ENCODE results near the gene FH.
A peak's percentile ranks its signal among the peaks of the same experiment; 100 is the strongest.

FH gene

DNA sequence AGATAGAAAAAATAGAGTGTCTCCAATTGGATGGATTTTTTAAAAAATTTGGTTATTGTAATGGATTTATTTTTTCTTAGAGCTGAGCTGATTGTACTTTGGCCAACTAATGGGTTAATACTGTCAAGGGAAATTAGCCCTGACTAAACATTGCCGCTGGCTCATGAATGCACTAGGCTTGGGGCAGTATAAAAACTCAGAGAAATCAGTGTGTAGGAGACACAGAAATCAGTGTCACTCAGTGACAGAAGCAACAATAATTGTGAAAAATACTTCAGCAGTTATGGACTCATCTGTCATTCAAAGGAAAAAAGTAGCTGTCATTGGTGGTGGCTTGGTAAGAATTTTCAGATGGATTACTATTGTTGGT lies 12.6 kb upstream of the FH start, which contains the start of gene KMO:
Gene KMO, plus strand, starts transcription at position 217 of the 370 bp plus-strand sequence. Its CDS starts 67 bp downstream, at position 284.
- H4K20me1 ChIP-seq (ENCODE audit: control insufficient read depth, insufficient read depth, low read depth, low read length) = no peaks in the 10 kb centered on the region
- no peaks in the 10 kb centered on the region for H3K27me3 ChIP-seq (ENCODE audit: control insufficient read depth, low read length)
- H3K4me1 ChIP-seq (ENCODE audit: control insufficient read depth, low read length) = peaks cover 57% of the 10 kb centered on the region
- no peaks in the 10 kb centered on the region for H3K9me2 ChIP-seq (replicated peaks; ENCODE audit: control insufficient read depth, low read length)
- TF ChIP-seq EZH2phosphoT487 (IDR thresholded peaks at IDR 0.05; ENCODE audit: borderline replicate concordance, low read length) = no peak
- TF ChIP-seq, protein P1, sequence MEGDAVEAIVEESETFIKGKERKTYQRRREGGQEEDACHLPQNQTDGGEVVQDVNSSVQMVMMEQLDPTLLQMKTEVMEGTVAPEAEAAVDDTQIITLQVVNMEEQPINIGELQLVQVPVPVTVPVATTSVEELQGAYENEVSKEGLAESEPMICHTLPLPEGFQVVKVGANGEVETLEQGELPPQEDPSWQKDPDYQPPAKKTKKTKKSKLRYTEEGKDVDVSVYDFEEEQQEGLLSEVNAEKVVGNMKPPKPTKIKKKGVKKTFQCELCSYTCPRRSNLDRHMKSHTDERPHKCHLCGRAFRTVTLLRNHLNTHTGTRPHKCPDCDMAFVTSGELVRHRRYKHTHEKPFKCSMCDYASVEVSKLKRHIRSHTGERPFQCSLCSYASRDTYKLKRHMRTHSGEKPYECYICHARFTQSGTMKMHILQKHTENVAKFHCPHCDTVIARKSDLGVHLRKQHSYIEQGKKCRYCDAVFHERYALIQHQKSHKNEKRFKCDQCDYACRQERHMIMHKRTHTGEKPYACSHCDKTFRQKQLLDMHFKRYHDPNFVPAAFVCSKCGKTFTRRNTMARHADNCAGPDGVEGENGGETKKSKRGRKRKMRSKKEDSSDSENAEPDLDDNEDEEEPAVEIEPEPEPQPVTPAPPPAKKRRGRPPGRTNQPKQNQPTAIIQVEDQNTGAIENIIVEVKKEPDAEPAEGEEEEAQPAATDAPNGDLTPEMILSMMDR (IDR thresholded peaks at IDR 0.05; ENCODE audit: low read depth, low read length, poor library complexity, severe bottlenecking) = no peak
- peaks cover 4% of the 10 kb centered on the region; the same call in 1 of the 2 replicates for H3K9me3 ChIP-seq (ENCODE audit: control insufficient read depth, insufficient read depth, low read length)
- H3K4me3 ChIP-seq (ENCODE audit: low read length) = peak within 1 kb of the TSS; percentile 87
- H3K4me2 ChIP-seq (ENCODE audit: low read length) = peak within 1 kb of the TSS; percentile 95
- H3K27ac ChIP-seq (ENCODE audit: low read depth, low read length) = peak within 1 kb of the TSS; percentile 98
- peaks cover 39% of the 10 kb centered on the region for H3K79me2 ChIP-seq (ENCODE audit: control insufficient read depth, low read length)
- peaks cover 24% of the 10 kb centered on the region for H3K36me3 ChIP-seq (ENCODE audit: control insufficient read depth, low read length)
- peaks cover 30% of the 10 kb centered on the region for H3F3A ChIP-seq (ENCODE audit: control insufficient read depth, insufficient read depth)

DNA sequence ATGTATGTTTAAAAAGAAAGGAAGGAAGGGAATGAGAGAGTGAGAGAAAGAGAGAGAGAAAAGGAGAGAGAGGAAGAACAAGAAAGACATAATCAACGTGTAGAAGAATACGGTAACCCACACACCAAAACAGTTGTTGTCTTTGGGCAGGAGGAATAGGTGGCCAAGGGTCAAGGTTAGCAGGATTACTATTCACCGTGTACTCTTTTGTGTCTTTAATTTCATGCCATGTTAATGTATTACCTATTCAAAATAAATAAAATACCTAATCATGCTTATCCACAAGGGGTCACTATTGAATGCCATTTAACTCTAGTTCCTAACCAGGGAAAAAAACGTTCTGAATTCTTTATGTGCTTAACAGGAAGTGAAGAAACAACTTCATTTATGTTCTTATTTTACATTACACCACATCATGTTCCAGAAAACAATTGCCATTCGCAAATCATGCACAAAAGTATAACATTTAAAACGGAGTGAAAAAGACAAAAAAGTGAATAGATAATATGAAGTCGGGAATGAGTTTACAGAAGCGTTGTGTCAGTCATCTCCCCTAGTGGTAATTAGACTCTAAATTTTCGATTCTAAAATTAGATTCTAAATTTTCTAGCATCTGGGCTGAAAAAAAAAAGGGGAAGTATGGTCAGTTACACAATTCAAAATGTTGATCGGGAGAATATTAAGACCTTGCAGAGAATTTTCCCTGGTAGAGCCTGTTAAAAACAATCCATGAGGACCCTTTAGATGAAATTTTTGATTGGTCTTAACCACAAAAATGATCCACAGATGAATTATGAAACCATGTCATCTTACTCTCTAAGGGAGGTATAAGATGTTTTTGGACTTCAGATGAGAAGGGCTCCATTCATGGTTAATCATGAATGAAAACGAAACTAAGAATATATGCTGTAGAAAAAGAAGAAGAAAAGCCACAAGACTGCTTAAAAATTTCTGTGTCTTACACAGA lies 11.9 kb upstream of the FH start:
- H3K4me1 ChIP-seq (ENCODE audit: control insufficient read depth, low read length) = peaks cover 57% of the 10 kb centered on the region
- no peaks in the 10 kb centered on the region for H3K9me2 ChIP-seq (replicated peaks; ENCODE audit: control insufficient read depth, low read length)
- TF ChIP-seq, protein P1 (IDR thresholded peaks at IDR 0.05; ENCODE audit: low read depth, low read length, poor library complexity, severe bottlenecking) = peak; percentile 71
- TF ChIP-seq EZH2phosphoT487 (IDR thresholded peaks at IDR 0.05; ENCODE audit: borderline replicate concordance, low read length) = no peak
- peaks cover 34% of the 10 kb centered on the region for H3K79me2 ChIP-seq (ENCODE audit: control insufficient read depth, low read length)
- H4K20me1 ChIP-seq (ENCODE audit: control insufficient read depth, insufficient read depth, low read depth, low read length) = no peaks in the 10 kb centered on the region
- H3K36me3 ChIP-seq (ENCODE audit: control insufficient read depth, low read length) = peaks cover 17% of the 10 kb centered on the region
- peak overlapping the region; percentile 98 for H3K27ac ChIP-seq (ENCODE audit: low read depth, low read length)
- H3K4me2 ChIP-seq (ENCODE audit: low read length) = peak overlapping the region; percentile 95
- H3K27me3 ChIP-seq (ENCODE audit: control insufficient read depth, low read length) = no peaks in the 10 kb centered on the region
- H3K4me3 ChIP-seq (ENCODE audit: low read length) = peak overlapping the region; percentile 87
- no peaks in the 10 kb centered on the region for H3K9me3 ChIP-seq (ENCODE audit: control insufficient read depth, insufficient read depth, low read length)
- peaks cover 30% of the 10 kb centered on the region for H3F3A ChIP-seq (ENCODE audit: control insufficient read depth, insufficient read depth)

DNA sequence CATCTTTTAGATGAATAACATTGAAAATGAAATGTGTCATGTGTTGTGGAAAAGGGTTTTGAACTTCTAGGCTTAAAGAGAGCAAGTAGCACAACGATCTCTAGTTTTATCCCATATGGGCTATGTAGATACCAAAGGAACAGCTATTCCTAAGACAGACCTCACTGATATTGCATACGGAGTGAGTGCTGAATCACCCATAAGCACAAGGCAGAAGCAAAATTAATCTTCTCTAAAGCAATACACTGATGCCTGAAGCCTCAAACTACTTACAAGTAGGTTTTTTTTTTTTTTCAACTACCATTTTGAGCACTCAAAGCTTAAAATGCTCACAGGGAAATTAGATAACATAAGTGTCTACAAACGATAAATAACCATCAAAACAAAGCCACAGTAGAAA lies 7.6 kb upstream of the FH start:
- no peak overlapping the region for H3K4me2 ChIP-seq (ENCODE audit: low read length)
- no peaks in the 10 kb centered on the region for H3K36me3 ChIP-seq (ENCODE audit: control insufficient read depth, low read length)
- H3K4me1 ChIP-seq (ENCODE audit: control insufficient read depth, low read length) = peaks cover 18% of the 10 kb centered on the region
- no peaks in the 10 kb centered on the region for H4K20me1 ChIP-seq (ENCODE audit: control insufficient read depth, insufficient read depth, low read depth, low read length)
- H3K9me2 ChIP-seq (replicated peaks; ENCODE audit: control insufficient read depth, low read length) = no peaks in the 10 kb centered on the region
- no peaks in the 10 kb centered on the region for H3K9me3 ChIP-seq (ENCODE audit: control insufficient read depth, insufficient read depth, low read length)
- TF ChIP-seq, protein P1 (IDR thresholded peaks at IDR 0.05; ENCODE audit: low read depth, low read length, poor library complexity, severe bottlenecking) = no peak
- TF ChIP-seq EZH2phosphoT487 (IDR thresholded peaks at IDR 0.05; ENCODE audit: borderline replicate concordance, low read length) = no peak
- peaks cover 14% of the 10 kb centered on the region for H3F3A ChIP-seq (ENCODE audit: control insufficient read depth, insufficient read depth)
- no peak overlapping the region for H3K27ac ChIP-seq (ENCODE audit: low read depth, low read length)
- no peak overlapping the region for H3K4me3 ChIP-seq (ENCODE audit: low read length)
- H3K79me2 ChIP-seq (ENCODE audit: control insufficient read depth, low read length) = no peaks in the 10 kb centered on the region
- no peaks in the 10 kb centered on the region for H3K27me3 ChIP-seq (ENCODE audit: control insufficient read depth, low read length)
